MCF 10A (cell line): Measurements from ENCODE around the gene GRK3. TPM values are rescaled to one million over a fixed set of nuclear protein-coding genes. Genes with fewer than 3 reads are reported as not detected.

Experiments used
- BruUV-seq: library from RNA; stranded (reverse); fragments of 400-500 nt; replicated peaks from 2 replicates; lab custom pipeline; 2021; lab: Mats Ljungman, UMichigan
- CTCF ChIA-PET: fragments of 300-600 bp; sonication (Branson Sonifier 250); formaldehyde crosslinking; extraction: SDS; loops from one replicate; lab custom pipeline; 2021; ENCODE audit warnings: antibody characterized with exemption, inconsistent platforms; lab: Yijun Ruan, JAX
- POLR2A ChIA-PET: fragments of 300-600, 350-650 bp; sonication (Branson Sonifier 250); formaldehyde crosslinking; extraction: SDS; loops from one replicate; lab custom pipeline; 2020; ENCODE audit warnings: antibody characterized with exemption, inconsistent platforms; lab: Yijun Ruan, JAX
- DNase-seq: peaks from one replicate; pipeline ENCODE4 v3.0.0-alpha.2; 2018; ENCODE audit not compliant: unreplicated experiment
- H3K27ac Mint-ChIP-seq: one replicate; pipeline ENCODE4 v1.8.0; 2022; ENCODE audit warnings: mild to moderate bottlenecking, low read depth, mixed read lengths; ENCODE audit not compliant: unreplicated experiment
- H3K27me3 Mint-ChIP-seq: one replicate; pipeline ENCODE4 v1.8.0; 2022; ENCODE audit warnings: mixed read lengths; ENCODE audit not compliant: insufficient read depth, unreplicated experiment
- H3K36me3 Mint-ChIP-seq: one replicate; pipeline ENCODE4 v1.8.0; 2022; ENCODE audit warnings: mild to moderate bottlenecking, moderate library complexity, mixed read lengths; ENCODE audit not compliant: insufficient read depth, unreplicated experiment
- H3K4me1 Mint-ChIP-seq: one replicate; pipeline ENCODE4 v1.8.0; 2022; ENCODE audit warnings: mixed read lengths; ENCODE audit not compliant: insufficient read depth, unreplicated experiment
- H3K4me3 Mint-ChIP-seq: one replicate; pipeline ENCODE4 v1.8.0; 2022; ENCODE audit warnings: mild to moderate bottlenecking, moderate library complexity, mixed read lengths; ENCODE audit not compliant: unreplicated experiment
- H3K9me3 Mint-ChIP-seq: one replicate; pipeline ENCODE4 v1.8.0; 2022; ENCODE audit warnings: mixed read lengths; ENCODE audit not compliant: unreplicated experiment
- intact Hi-C: fragments of 100-400 bp; cut with micrococcal nuclease; formaldehyde crosslinking; loops from 2 replicates; pipeline ENCODE4 v1.14.1; 2022
- total RNA-seq: library from RNA; stranded (reverse); gene quantifications from 2 replicates; pipeline ENCODE4 v1.2.3, GENCODE V29; 2022
- TF ChIP-seq, protein P1 (sequence below): fragments of 200-600 bp; IDR thresholded peaks from one replicate; pipeline ENCODE4 v1.8.0; 2022; ENCODE audit warnings: antibody characterized with exemption, mild to moderate bottlenecking; ENCODE audit not compliant: unreplicated experiment

The GRK3 gene
- total RNA-seq, 1 experiment from 2014 or later = 7.9 TPM

DNA sequence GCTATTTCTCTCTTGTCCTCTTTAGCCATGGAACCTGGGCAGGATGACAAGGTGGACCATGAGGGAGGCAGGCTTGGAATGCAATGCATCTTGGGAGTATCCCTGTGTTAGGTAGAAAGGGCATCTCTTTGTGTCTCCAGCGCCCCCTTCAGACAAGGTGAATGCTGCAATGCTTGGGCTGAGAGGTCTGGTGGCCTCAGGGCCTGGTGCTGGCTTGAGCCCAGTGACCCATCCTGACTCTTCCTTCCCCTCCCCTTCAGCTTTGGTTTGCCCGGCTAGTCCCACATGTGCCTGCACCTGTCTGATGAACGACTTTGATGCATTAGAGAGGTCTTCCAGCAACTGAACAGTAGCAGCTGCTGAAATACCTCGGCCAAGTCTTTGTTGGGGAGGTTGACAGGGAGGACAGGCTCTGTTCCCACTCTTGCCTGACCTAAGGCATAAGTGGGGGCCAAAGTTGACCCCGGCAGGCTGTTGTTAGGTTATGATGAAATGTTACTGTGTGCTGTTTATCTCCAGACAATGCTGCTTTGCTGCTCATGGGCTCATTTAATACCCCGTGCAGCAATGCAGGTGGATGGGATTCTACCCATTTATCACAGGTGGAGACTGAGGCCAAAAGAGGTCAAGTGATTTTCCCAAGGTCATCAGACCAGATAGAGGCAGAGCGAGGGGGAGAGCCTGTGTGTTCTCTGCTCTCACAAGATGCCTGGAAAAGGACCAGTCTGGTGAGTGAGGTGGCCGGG is 200.0 kb downstream of the GRK3 start:
- DNase-seq = no peak
- ChIA-PET POLR2A (no interaction called here), CTCF (interaction anchor here (0.6 to 3.0 kb wide), 2 partner anchors 8 to 563 kb away, joined by 3 to 15 read pairs; no protein-coding TSS in a partner anchor)
- H3K9me3 Mint-ChIP-seq = peaks cover 12% of the 10 kb centered on the region
- H3K27ac Mint-ChIP-seq = no peak overlapping the region
- H3K27me3 Mint-ChIP-seq = no peaks in the 10 kb centered on the region
- intact Hi-C loops = no loop called here
- H3K4me3 Mint-ChIP-seq = no peak overlapping the region
- TF ChIP-seq, protein P1, sequence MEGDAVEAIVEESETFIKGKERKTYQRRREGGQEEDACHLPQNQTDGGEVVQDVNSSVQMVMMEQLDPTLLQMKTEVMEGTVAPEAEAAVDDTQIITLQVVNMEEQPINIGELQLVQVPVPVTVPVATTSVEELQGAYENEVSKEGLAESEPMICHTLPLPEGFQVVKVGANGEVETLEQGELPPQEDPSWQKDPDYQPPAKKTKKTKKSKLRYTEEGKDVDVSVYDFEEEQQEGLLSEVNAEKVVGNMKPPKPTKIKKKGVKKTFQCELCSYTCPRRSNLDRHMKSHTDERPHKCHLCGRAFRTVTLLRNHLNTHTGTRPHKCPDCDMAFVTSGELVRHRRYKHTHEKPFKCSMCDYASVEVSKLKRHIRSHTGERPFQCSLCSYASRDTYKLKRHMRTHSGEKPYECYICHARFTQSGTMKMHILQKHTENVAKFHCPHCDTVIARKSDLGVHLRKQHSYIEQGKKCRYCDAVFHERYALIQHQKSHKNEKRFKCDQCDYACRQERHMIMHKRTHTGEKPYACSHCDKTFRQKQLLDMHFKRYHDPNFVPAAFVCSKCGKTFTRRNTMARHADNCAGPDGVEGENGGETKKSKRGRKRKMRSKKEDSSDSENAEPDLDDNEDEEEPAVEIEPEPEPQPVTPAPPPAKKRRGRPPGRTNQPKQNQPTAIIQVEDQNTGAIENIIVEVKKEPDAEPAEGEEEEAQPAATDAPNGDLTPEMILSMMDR = no peak
- BruUV-seq = no TSS peak
- no peaks in the 10 kb centered on the region for H3K36me3 Mint-ChIP-seq
- peaks cover 11% of the 10 kb centered on the region for H3K4me1 Mint-ChIP-seq

DNA sequence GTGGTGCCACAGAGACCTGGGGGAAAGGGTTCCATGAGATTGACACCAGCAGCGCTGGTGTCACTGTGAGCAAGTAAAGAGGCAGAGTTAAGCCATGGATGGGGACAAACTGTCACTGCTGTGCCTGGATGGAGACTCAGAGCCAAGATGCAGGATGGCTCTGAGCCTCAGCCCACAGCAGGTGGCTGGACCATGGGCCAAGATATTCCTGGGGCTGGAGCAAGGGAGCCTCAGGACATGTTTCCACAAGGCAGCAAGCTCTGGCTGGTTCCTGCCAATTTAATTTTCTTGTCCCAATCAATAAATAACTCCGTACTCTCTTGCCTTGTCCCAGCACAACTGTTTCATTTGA is 200.5 kb downstream of the GRK3 start:
- Mint-ChIP-seq H3K9me3 (peaks cover 12% of the 10 kb centered on the region), H3K4me3 (no peak overlapping the region), H3K27ac (no peak overlapping the region), H3K27me3 (no peaks in the 10 kb centered on the region), H3K36me3 (no peaks in the 10 kb centered on the region), H3K4me1 (peaks cover 5% of the 10 kb centered on the region)
- TF ChIP-seq, protein P1 = no peak
- intact Hi-C loops = no loop called here
- DNase-seq = no peak
- ChIA-PET POLR2A (no interaction called here), CTCF (no interaction called here)
- no TSS peak for BruUV-seq

DNA sequence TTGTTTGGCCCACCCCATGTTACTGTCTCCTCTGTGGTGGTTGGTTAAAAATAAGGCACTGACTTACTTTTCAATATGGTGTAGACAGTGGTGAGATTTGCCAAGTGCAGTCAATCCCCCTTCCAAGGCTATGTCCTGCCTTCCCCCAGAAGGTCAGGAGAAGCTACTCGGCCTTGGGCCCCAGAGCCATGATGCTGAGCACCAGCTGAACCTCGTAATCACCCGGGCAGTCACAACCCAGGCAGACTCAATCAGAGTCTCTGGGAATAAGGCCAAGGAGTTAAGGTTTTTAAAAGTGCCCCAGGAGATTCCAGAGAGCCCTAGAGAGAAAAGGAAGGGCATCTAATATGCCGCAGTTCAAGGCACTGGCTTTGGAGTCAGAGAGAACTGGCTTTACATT is 201.3 kb downstream of the GRK3 start:
- ChIA-PET CTCF (interaction anchor here (0.6 to 2.9 kb wide), 2 partner anchors 12 to 197 kb away, joined by 3 to 16 read pairs; no protein-coding TSS in a partner anchor), POLR2A (no interaction called here)
- Mint-ChIP-seq H3K4me1 (peaks cover 3% of the 10 kb centered on the region), H3K27ac (no peak overlapping the region), H3K9me3 (peaks cover 12% of the 10 kb centered on the region), H3K4me3 (no peak overlapping the region), H3K27me3 (no peaks in the 10 kb centered on the region), H3K36me3 (no peaks in the 10 kb centered on the region)
- no TSS peak for BruUV-seq
- intact Hi-C loops = no loop called here
- TF ChIP-seq, protein P1 = no peak
- no peak for DNase-seq

DNA sequence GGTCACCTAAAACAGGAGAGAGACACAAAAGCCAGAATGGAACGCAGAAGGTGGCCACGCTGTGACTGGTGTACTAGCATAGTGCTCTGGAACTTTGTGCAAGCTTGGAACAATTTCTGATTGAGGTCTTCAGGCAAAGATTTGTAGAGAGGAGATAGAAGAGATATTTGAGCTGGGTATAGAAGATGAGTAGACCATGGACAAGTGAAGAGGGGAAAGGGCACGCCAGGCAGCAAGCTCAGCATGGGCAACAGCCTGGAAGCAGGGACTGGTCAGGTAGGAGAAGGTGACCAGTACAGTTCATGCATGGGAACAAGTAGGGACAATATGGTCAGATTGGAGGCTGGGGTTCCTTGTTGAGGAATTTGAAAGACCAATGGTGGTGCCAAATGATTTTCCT is 201.9 kb downstream of the GRK3 start:
- no peak for DNase-seq
- H3K9me3 Mint-ChIP-seq = peaks cover 12% of the 10 kb centered on the region
- H3K27me3 Mint-ChIP-seq = no peaks in the 10 kb centered on the region
- H3K36me3 Mint-ChIP-seq = no peaks in the 10 kb centered on the region
- ChIA-PET POLR2A (interaction anchor here (0.5 kb wide), 1 partner anchor 450 kb away, joined by 3 read pairs; no protein-coding TSS in a partner anchor), CTCF (interaction anchor here (0.7 to 2.9 kb wide), 2 partner anchors 12 to 24 kb away, joined by 3 to 16 read pairs; no protein-coding TSS in a partner anchor)
- intact Hi-C loops = no loop called here
- BruUV-seq = no TSS peak
- H3K27ac Mint-ChIP-seq = no peak overlapping the region
- TF ChIP-seq, protein P1 = no peak
- H3K4me1 Mint-ChIP-seq = no peaks in the 10 kb centered on the region
- H3K4me3 Mint-ChIP-seq = no peak overlapping the region
